ENCODE data around the gene PGF. TPM values are rescaled to one million over a fixed set of nuclear protein-coding genes. Genes with fewer than 3 reads are reported as not detected.

Gene PGF
- total RNA-seq, 1 donor from 2014 or later: 6.1 TPM

DNA sequence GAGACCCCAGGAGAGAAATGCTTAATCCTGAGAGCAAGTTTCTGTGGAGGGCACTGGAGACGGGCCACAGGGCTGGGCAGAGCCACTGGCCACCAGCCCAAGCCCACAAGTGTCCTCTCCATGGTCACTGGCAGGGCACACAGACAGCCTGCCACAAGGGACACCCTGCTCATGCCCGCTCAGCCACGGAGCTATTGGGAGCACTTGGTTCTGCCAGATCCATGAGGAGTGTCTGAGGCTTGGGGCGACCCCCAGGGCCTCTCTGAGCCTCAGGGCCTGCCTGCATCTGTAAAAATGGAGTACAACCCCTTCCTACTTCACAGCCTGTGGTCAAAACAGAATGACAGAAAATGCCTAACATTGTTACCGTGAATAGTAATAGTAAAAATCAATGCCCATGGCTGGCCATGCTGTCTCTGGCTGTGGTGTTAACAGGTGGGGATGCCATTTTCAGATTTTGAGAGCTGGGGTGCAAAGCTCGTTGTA is 3.2 kb downstream of the PGF start:
- no peak for DNase-seq (ENCODE audit: low read depth)
- TF ChIP-seq, protein P1, sequence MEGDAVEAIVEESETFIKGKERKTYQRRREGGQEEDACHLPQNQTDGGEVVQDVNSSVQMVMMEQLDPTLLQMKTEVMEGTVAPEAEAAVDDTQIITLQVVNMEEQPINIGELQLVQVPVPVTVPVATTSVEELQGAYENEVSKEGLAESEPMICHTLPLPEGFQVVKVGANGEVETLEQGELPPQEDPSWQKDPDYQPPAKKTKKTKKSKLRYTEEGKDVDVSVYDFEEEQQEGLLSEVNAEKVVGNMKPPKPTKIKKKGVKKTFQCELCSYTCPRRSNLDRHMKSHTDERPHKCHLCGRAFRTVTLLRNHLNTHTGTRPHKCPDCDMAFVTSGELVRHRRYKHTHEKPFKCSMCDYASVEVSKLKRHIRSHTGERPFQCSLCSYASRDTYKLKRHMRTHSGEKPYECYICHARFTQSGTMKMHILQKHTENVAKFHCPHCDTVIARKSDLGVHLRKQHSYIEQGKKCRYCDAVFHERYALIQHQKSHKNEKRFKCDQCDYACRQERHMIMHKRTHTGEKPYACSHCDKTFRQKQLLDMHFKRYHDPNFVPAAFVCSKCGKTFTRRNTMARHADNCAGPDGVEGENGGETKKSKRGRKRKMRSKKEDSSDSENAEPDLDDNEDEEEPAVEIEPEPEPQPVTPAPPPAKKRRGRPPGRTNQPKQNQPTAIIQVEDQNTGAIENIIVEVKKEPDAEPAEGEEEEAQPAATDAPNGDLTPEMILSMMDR (conservative IDR thresholded peaks at IDR 0.05; ENCODE audit: low read depth, low read length): no peak
- H3K4me3 ChIP-seq (ENCODE audit: low read depth, low read length): no peak overlapping the region

DNA sequence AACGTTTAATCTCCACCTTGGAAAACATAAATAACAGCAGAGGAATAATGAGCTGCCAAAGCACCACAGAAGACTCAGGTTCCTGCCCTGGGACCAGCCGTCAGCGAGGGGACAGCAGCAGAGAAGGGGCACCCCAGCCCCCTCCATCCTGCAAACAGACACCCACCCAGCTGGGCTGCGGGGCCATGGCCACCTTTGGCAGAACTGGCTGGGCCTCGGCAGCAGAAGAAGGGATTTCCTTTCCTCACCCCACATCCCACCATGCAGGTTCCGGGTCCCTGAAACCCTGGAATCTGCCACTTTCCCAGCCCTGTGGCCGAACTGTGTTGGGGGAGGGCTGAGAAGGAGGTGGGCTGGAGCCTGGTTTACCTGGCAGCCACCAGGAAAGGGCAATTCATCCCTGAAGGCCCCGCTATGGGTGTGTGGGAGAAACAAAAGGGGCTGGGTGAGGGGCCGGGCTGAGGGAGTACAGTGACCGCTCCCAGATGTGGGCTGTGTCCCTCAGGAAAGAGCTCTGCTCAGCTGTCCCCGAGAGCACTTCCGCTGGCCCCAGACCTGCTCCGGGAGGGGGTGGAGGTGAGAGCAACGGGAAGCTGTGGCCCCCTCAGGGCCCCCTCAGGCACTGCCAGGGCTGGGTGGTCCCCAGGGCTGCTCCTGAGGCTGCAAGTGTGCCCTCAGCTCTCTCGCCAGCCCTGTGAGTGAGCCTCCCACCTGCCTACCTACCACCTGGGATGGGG is 3.8 kb downstream of the PGF start:
- no peak for DNase-seq (ENCODE audit: low read depth)
- TF ChIP-seq, protein P1 (conservative IDR thresholded peaks at IDR 0.05; ENCODE audit: low read depth, low read length): no peak
- H3K4me3 ChIP-seq (ENCODE audit: low read depth, low read length): no peak overlapping the region

DNA sequence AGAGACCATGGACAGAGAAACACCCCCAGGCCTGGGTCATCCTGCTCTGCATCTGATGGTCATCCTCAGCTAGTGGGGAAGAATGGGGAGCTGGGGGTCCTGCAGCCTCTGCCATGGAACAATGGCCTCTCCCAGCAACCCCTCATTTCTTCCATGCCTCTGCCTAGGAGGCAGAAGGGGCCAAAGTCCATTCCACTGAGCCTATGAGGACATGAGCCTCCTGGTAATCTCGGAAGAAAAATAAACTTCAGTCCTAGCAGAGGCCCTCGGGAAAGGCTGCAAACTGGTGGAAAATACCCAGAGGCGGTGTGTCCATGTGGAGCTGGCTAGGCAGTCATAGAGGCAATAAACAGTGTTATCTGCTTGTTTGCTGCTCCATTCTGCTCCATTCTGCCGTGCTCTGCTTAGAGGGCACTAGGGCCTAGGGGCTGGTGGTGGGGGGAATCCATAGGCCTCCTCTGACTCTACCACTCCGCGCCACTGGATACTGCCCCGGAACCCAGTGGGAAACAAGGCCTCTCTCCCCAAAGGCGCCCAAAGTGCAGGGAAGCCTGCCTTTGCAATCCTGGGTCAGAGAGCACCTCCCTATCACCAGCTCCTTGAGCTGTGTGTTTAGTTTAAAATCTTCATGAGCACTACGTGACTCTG is 4.5 kb downstream of the PGF start:
- no peak for DNase-seq (ENCODE audit: low read depth)
- no peak overlapping the region for H3K4me3 ChIP-seq (ENCODE audit: low read depth, low read length)
- TF ChIP-seq, protein P1 (conservative IDR thresholded peaks at IDR 0.05; ENCODE audit: low read depth, low read length): no peak

DNA sequence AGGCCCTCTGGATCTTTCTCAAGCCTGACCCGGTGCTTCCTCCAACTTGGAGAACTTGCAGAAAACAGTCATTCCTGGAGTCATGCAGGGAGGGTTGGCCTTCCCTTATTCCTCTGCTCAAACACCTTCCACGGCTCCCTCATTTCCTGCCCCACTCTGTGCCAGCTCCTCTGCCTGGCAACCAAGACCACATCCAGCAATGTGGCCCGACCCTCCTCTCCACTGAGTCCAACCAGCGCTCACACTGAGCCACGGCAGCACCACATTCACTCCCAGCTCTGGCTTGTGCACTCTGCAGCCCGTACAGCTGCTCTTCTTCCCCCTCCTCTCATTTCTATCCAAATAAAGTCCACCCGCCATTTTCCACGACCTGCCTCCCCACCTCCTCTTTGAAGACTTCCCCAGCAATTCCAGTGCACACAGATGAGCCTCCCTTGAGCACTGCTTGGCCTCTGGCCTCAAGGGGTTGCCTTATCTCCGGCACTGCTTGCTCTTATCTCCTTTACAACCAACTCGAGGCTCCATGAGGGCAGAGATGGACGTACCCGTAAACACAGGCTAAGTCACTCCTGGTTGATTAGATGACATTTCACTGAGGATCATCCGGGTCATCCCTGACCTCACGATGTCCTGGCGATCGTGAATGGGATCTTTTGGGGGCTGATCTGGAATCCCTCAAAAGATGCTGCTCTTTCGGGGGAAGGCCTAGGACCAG is 5.4 kb downstream of the PGF start:
- DNase-seq (ENCODE audit: low read depth): no peak
- TF ChIP-seq, protein P1 (conservative IDR thresholded peaks at IDR 0.05; ENCODE audit: low read depth, low read length): no peak
- H3K4me3 ChIP-seq (ENCODE audit: low read depth, low read length): no peak overlapping the region

DNA sequence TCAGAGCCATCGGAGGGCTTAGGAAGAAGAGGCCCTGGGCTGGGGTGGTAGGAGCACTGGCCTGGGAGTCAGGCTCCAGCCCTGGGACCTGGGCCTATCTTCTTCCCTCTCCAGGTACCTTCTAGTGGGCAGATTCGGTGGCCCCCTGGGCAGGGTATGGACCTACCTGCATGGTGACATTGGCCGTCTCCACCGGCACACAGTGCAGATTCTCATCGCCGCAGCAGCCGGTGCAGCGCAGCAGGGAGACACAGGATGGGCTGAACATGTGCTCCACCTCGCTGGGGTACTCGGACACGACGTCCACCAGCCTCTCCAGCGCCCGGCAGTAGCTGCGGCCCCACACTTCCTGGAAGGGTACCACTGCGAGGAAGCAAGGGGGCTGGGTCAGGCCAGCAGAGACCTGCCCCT is 6.2 kb downstream of the PGF start:
- no peak for DNase-seq (ENCODE audit: low read depth)
- TF ChIP-seq, protein P1 (conservative IDR thresholded peaks at IDR 0.05; ENCODE audit: low read depth, low read length): no peak
- H3K4me3 ChIP-seq (ENCODE audit: low read depth, low read length): no peak overlapping the region

DNA sequence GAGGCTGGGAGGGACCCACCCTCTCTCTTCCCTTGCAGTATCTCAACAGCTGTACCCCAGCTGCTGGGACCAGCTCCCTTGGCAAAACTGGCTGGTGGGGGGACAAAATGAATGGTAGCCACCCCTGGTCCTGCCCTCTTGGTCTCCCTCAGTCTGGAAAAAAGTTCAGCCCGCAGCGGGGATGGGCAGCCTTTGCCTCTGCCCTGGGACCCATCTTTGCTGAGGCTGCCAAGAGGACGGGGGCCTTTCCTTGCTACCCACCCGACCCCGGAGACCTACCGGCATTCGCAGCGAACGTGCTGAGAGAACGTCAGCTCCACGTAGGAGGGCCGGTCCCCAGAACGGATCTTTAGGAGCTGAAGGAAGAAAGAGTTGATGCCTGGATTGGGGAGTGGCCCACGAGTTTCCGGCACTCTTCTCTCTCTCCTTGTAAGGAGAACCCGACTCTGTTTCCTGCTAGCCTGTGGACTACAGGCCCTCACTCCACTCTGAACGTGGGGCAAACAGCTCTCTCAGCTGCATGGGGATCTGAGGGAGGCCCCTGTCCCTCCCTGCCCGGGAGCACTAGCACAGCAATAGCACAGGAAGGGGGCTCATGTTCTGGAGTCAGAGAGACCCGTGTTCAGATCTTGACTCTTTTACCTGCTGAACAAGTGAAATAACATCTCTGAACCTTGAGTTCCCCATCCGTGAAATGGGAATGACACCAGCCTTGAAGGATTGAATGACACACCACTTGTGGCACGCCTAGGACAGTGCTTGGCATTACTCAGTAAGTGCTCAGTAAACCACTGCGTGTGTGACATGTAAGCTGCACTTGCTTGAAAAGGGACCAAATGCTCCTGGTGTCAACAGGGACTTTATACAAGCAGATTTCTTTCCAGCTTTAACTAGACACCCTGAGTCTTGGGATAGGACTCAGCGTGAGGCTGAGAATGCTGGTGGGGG is 6.9 kb downstream of the PGF start:
- H3K4me3 ChIP-seq (ENCODE audit: low read depth, low read length): no peak overlapping the region
- DNase-seq (ENCODE audit: low read depth): no peak
- TF ChIP-seq, protein P1 (conservative IDR thresholded peaks at IDR 0.05; ENCODE audit: low read depth, low read length): no peak

Measured in epithelial cell of proximal tubule (primary cell).